NCI-H82 (cell line): ENCODE data around the gene E2F4.

ENCODE experiments used
- DNase-seq: peaks from one replicate; lab custom pipeline; 2025; lab: John Stamatoyannopoulos, UW

The E2F4 gene

DNA sequence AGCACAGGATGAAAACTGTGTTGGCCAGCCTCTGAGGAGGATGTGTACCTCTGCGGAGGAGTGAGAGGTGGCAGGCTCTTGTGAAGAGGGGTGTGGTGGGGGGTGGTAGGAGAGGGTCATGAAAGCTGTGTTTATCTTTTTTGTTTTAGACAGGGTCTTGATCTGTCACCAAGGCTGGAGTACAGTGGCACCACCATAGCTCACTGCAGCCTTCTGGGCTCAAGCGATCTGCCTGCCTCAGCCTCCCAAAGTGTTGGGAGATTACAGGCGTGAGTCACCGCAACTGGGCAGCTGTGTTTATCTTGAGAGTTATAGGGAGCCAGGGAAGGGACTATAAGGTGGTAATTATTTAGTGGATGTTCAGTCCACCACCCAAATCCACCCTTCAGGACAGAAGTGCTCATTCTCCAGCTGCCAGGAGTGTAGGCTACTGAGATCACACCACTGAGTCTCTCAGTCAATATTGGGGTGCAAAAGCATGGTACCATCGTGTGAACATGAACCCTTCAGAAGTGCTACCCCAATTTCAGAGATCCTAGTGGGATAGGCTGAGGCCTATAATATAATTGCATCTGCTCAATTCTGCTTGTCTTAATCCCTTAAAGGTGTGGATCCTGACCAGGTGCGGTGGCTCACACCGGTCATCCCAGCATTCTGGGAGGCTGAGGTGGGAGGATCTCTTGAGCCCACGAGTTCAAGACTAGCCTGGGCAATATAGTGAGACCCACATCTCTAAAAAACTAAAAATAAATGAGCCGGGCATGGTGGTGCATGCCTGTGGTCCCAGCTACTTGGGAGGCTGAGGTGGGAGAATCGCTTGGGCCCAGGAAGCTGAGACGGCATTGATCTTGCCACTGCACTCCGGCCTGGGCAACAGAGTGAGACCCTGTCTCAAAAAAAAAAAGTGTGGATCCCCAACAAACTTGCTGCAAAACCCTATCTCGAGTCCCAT, 1.2 kb upstream of the E2F4 start:
- no peak for DNase-seq

DNA sequence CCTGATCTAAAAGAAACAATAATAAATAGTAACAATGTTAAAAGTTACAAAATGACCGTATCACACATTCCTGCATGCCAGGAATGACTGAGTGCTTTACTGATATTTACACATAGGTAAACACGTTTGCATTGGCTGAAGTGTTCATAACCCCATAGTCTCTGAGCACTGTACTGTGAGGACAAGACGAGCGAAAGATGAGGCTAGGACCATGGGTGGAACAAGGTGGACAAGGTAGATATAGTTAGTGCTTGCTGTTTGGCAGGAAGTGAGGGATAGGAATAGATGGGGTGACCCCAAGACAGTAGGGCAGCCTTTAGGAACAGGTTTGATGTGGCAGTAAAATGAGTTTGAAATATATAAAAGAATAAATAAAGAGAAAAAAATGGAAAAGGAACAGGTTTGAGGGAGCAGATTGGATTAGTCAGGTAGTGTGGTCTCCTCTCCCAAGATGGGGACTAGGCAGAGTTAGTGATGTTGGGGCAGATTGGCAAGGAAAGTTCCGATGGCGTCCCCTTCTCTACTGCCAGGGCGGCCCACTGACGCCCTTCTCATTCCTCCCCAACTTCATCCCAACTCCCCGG, 452 bp upstream of the E2F4 start:
- DNase-seq, result no peak

GRCh38 chr16:67192781-67193361, 916 bp downstream of the E2F4 start:
- no peak for DNase-seq

GRCh38 chr16:67193536-67193935, 1.6 kb downstream of the E2F4 start:
- DNase-seq, result no peak

- DNase-seq, result no peak
These were observed 2.3 kb downstream of the E2F4 start for GRCh38 chr16:67194260-67194659.

GRCh38 chr16:67195676-67196075, 3.7 kb downstream of the E2F4 start:
- DNase-seq, result no peak

DNA sequence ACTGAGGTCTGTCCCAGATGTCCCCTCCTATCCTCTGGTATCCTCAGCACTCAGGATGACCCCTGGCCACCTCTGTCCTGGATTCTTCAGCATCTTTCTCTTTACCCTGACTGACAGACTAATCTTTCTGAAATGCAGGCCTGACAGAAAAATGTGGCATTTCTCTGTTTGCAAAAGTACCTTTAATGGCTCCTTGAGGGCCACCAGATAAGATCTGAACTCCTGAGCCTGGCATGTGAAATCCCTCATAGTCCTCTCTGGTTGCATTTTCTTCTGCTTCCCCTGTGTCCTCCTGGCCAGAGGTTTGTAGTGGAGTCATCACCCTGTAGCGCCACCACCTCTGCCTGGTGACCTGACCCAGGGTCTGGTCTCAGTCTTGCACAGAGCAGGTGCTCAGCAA, 4.9 kb downstream of the E2F4 start:
- DNase-seq, result no peak

- no peak for DNase-seq
These were observed 5.7 kb downstream of the E2F4 start for GRCh38 chr16:67197704-67198103.

GRCh38 chr16:67198238-67198734, 6.3 kb downstream of the E2F4 start:
- DNase-seq, result no peak

GRCh38 chr16:67199011-67199807, 7.3 kb downstream of the E2F4 start, which contains the start of gene ELMO3:
TSS of gene ELMO3 (plus strand) at chr16:67199131. CDS start at chr16:67199327, 196 bp downstream.
- no peak for DNase-seq

DNA sequence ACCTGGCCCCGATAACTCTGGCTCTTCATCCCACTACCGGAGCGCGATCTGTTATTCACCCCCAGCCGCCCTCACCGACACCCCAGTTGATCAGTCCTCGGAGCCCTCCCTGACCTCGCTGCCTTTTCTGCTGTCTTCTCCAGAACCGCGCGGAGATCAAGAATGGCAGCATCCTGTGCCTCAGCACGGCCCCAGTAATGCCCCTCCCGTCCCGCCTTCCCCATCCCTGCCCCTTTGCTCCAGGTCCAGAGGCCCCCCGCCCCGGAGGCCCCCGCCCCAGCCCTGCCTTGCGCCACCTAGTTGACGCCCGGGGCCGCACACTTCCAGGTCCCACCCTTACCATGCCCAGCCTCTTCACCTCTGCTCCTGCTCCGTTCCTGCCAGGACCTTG, 7.8 kb downstream of the E2F4 start:
- no peak for DNase-seq

DNA sequence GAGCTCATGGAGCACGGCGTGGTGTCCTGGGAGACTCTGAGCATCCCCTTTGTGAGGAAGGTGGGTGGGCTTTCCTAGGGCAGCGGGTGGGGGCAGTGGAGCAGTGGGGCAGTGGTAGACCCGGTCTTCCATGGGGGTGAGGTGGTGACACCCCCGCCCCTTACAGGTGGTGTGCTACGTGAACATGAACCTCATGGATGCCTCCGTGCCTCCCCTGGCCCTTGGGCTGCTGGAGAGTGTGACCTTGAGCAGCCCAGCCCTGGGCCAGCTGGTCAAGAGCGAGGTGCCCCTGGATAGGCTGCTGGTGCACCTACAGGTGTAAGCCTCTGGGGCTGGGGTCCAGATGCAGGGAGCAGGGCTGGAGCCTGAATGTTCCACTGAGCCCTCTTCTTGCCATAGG, 8.5 kb downstream of the E2F4 start:
- DNase-seq, result no peak

DNA sequence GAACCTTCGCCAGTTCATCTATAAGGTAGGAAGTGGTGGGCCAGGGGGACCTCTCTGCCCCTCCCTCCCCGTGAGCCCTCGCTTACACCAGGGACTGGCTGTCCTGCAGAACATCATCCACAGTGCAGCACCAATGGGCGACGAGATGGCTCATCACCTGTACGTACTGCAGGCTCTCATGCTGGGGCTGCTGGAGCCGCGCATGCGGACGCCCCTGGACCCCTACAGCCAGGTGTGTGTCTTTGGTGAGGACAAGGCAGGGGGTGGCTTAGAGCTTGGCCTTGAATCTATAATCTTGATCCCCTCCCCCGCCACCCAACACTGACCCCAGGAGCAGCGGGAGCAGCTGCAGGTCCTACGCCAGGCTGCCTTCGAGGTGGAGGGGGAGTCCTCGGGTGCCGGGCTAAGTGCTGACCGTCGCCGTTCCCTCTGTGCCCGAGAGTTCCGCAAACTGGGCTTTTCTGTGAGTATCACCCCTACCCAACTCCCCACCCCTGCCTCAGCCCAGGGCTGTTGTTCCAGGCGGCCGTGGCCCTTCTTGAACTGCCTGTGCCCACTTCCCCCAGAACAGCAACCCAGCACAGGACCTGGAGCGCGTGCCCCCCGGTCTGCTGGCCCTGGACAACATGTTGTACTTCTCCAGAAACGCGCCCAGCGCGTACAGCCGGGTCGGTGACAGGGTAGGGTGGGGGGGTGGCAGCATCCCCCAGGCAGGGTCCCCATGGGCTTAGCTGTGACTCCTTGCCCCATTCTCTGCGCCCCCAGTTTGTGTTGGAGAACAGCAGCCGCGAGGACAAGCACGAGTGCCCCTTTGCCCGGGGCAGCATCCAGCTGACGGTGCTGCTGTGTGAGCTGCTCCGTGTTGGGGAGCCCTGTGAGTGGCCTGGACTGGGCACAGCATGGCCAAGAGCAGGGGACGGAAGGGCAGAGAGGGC, 9.7 kb downstream of the E2F4 start:
- no peak for DNase-seq

- no peak for DNase-seq
These were observed 10.5 kb downstream of the E2F4 start for GRCh38 chr16:67202426-67202825.

GRCh38 chr16:67202956-67203493, 11.1 kb downstream of the E2F4 start:
- DNase-seq, result no peak

DNA sequence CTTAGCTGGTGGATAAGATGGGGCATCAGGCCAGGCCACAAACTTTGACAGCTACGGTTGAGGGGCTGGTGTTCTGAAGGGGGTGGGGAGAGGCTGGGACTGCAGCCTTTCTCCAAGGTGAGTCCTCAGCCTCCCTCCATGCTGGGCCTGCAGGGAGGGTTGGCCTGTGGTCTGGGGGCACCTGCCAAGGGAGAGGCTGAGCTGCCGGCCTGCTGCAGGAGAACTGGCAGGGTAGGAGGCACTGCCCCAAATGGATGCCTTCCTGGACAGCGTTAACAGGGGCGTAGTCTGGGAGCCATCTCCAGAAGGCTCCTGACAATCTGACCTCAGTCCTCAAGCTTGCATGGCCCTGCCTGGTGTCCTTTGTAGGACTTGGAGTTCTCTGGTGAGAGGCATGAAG, 12.1 kb downstream of the E2F4 start:
- no peak for DNase-seq

GRCh38 chr16:67206129-67206837, 14.3 kb downstream of the E2F4 start:
- DNase-seq, result no peak

GRCh38 chr16:67206838-67207248, 14.9 kb downstream of the E2F4 start:
- DNase-seq, result peak; percentile 28

DNA sequence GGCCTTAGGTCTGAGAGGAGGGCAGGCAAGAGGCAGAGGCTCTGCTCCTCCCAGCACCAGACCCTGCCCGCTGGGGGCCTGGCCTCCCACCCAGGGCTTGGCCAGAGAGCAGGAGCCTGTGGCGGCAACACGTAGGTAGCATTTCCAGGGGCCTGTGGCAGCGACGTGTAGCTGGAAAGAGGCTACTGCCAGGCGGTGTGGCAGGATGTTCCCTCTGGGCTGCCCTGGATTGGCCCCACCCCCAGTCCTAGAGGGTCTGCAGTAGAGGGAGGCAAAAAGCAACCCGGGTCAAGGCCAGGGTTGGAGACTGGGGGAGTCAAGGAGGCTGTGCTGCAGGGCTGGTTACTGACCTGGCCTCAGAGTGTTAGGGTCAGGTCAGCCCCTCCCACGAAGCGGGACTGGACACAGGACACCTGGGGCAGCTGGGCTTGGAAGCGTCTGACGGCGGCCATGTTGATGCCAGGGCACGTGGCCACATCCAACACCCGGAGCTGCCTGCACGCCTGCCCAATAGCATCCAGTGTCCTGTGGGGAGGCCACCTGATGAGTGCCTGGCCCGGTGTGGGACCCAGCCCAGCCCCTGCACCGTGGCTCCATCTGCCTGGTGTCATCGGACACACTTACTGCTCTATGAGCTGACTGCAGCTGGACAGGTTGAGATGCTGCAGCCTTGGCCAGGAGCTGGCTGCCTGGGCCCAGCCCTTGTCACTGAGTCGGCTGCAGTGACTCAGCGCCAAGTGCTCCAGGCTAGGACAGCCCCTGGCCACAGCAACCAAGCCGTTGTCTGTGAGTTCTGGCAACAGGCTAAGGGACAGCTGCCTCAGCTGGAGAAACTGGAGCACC, 15.5 kb downstream of the E2F4 start:
- DNase-seq, result no peak
